Spleen (tissue), 7 donors: Measurements from ENCODE around the gene BPTF.

Experiments used
- POLR2AphosphoS5 ChIP-seq, 3 donors: sonication (generic); formaldehyde crosslinking; IDR thresholded peaks; one replicate each; pipeline ENCODE4 v1.5.1; 2017; ENCODE audit warnings: antibody characterized with exemption in 3 of 3
- TF ChIP-seq, protein P1 (sequence below), 11 experiments: fragments of 200-600 bp in 7 of 11; fragments of 450-650 bp in 4 of 11; sonication (generic) in 4 of 11; IDR thresholded peaks in 8 of 11; conservative IDR thresholded peaks in 3 of 11; 1 replicate in 7 of 11; 2 replicates in 4 of 11; pipeline versions ENCODE4 v1.4.0 to v1.8.0; 2016 to 2021; ENCODE audit warnings: antibody characterized with exemption in 11 of 11, inconsistent platforms in 4 of 11, mild to moderate bottlenecking in 1 of 11
- donor health status: DM: no; HTN: no; CAD: no; lungs with moderate emphysema.
- donor health status: DM: no; HTN: no; CAD: no.
- donor health status: DM: no; HTN: no; CAD: no.

DNA sequence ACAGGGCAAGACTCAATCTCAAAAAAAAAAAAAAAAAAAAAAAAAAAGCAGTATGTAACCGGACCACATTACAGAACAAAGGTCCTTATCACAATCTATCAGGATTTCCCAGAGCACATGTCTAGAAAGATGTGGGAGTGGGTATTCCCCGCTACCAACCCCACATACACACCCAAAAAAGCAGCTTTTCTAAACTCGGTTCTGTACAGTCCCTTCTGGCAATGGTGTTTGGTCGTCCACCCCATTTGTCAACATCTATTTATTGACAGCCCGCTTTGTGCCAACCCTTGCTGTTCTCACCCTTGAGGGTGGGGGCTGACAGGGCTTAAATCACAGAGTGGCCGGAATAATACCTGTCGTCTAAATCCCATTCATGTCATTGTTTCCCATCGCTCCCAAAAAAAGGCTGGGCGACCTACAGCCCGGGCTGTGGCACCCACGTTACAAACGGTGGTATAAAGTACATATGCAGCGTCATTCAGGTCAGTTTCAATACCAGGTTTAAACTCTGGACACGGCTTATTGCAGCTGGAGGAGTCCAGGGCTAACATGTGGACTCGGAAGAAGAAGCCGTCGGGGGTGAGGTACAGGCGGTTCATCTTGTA lies 167.3 kb downstream of the BPTF start:
- TF ChIP-seq, protein P1, sequence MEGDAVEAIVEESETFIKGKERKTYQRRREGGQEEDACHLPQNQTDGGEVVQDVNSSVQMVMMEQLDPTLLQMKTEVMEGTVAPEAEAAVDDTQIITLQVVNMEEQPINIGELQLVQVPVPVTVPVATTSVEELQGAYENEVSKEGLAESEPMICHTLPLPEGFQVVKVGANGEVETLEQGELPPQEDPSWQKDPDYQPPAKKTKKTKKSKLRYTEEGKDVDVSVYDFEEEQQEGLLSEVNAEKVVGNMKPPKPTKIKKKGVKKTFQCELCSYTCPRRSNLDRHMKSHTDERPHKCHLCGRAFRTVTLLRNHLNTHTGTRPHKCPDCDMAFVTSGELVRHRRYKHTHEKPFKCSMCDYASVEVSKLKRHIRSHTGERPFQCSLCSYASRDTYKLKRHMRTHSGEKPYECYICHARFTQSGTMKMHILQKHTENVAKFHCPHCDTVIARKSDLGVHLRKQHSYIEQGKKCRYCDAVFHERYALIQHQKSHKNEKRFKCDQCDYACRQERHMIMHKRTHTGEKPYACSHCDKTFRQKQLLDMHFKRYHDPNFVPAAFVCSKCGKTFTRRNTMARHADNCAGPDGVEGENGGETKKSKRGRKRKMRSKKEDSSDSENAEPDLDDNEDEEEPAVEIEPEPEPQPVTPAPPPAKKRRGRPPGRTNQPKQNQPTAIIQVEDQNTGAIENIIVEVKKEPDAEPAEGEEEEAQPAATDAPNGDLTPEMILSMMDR (IDR thresholded peaks at IDR 0.05 in 8 of 11, conservative IDR thresholded peaks at IDR 0.05 in 3 of 11), result no peak
- TF ChIP-seq POLR2AphosphoS5 (IDR thresholded peaks at IDR 0.05), result no peak
